ENCODE measurements around the gene CLEC18B.
"Not testable (repeated sequence)": the region's sequence is repeated elsewhere in the genome, so short reads cannot be mapped to it uniquely, and the experiment has no call there.

Gene CLEC18B

DNA sequence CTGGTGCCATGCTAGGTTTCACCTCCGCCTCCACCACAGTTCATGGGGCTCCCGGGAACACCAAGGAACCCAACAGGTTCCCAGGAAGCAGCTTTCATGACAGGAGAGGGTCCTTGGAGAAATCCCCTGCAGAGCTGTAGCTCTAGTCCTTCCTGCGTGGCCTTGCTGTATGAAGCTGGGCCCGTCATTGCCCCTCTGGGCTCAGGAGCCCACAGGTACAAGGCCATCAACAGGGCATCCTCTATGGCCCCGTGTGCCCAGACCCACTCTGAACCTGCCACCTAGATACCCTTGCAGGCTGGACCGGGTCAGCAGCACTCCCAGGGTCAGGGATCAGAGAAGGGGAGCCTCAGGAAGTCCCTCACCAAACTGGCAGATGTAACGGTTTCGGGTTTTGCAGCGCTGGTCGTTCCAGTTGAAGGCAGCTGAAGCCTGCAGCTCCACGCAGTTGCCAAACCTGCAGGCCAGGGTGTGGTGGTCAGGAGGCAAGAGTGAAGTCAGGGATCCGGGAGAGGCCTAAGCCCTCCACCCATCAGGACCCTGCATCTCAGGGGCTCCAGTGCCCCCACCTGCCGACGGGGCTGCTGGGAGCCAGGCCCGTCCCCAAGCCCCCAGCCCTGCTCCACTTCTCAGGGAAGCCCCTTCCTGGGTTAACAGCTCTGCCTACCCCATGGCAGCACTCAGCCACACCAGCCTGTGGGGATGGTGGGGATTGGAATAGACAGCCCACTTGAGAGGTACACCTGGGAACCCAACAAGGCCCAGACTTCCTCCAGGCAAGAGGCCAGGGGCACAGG lies 11.9 kb downstream of the CLEC18B start:
- not testable (repeated sequence) for FAIRE-seq

DNA sequence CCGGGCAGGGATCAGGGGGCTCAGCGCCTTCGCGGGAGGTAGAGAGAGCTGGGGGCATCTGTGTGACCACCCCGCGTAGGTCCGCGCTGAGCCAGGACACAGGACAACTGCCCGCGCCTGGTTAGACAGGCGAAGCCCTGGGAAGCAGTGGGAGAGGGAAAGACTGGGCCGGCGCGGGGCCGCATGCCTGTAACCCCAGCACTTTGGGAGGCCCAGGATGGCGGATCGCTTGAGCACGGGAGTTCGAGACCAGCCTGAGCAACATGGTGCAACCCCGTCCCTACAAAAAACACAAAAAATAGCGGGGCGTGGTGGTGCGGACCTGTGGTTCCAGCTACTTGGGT lies 13.9 kb downstream of the CLEC18B start:
- FAIRE-seq, result not testable (repeated sequence)

More for the DNA sequence above, 11.9 kb downstream of the CLEC18B start:
- not testable (repeated sequence) for DNase-seq (ENCODE audit: insufficient read length, low spot score)

DNA sequence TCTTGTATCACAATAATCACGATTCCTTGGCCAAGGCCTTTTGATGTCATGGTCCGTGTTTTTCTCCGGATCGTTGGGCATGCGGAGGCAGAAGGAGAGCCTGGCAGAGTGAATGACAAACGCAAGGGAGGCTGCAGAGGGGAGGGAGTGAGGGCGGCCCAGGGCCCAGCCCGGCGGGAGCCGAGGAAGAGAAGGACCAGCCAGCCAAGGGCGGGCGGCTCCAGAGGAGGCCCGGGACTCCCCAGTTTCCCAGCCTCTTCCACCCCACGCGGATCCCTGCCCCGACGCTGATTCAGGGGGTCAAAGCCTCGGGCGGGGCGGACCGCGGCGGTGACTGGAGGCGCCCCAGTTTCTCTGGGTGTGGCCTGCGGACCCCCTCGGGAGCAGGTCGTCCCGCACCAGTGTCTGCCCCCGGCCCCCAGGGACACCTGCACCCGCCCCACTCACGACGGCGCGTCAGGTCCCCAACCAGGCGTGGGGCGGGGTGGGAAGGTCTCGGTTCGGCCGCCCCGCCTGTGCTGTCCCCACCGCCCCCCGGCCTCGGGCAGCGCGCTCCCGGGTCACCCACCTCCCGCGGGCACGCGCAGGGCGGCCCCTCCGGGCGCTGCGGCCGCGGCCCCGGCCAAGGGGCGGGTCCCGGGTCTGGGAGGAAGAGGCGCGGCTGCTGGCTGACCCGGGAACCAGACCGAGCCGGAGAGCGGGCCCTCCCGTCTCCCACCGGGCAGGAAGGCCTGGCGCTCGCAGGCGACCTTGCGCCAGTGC lies 14.5 kb downstream of the CLEC18B start:
- DNase-seq (ENCODE audit: insufficient read length, low spot score); FAIRE-seq: not testable (repeated sequence)

More for the DNA sequence above, 13.9 kb downstream of the CLEC18B start:
- not testable (repeated sequence) for DNase-seq (ENCODE audit: insufficient read length, low spot score)

DNA sequence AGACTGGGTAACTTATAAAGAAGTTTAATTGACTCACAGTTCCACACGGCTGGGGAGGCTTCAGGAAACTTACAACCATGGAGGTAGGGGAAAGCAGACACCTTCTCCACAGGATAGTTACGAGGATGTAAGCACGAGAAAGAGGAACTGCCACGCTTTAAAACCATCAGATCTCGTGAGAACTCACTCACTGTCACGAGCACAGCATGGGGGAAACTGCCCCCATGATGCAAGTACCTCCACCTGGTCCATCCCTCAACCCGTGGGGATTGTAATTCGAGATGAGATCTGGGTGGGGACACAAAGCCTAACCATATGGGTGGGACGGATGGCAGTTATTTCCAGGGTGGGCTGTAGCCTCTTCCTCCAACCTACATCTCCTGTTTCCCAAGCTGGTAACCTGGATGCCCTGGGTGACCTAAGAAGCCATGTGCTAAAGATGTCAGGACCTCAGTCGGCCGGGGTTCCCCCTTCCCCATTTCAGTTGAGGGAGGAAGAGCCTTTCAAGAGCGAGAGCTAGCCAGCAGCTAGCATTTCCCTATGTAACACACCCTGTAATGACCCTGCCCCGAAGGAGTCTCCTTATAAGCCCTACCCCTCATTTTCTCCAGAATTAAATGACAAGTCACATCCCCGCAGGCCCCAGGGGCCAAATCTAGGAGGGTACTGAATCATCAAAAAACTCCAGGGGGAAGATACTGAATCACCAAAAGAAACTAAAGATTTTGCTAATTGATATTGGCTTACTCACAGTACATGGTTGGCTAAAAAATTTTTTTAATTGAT lies 16.9 kb downstream of the CLEC18B start:
- not testable (repeated sequence) for FAIRE-seq; DNase-seq (ENCODE audit: insufficient read length, low spot score)

DNA sequence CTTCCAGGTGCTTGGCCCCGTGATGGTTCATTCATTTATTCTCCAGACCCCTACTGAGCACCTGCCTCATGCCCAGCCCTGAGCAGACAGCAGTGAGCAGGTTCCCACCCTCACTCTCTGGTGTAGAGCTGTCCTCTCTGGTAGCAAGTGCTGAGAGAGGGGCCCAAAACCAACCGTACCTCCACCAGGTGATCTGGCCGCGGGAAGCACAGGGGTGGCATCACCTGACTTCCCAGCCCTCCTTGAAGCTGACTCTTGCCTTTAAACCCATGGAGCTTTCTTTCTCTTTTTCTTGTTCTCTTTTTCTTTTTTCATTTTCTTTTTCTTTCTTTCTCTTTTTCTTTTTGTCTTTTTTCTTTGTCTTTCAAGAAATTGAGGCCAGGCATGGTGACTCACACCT lies 21.0 kb downstream of the CLEC18B start:
- FAIRE-seq; DNase-seq (ENCODE audit: insufficient read length, low spot score): not testable (repeated sequence)

DNA sequence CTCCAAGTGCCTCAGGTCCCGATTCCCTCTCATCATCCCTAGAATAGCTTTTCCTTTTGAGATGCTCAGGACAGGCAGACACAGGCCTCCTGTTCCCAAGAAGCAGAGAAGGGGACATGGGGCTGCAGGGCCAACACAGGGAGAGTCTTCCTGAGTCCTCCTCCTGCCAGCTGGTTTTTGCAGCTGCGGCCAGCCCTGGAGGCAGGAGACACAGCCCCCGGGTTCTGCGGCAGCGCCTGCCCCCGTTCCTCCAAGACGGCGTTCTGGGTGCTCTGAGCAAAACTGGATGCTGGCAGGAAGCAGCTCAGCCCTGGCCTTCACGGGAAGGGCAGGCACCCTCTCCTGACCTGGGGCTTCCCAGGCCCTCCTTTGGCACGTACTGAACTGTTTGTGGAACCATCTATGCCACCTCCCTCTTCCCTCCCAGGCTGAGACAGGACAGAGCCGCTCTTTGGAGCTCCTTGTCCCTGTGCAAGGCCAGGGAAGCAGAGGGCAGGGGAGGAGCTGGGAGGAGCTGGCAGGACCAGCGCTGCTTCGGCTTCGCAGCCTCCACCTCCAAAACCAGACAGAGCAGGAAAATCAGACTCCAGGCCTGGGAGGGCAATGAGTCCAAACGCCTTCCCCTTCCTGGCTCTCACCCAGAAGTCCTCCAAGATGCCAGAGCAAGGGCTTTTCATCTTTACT lies 22.9 kb downstream of the CLEC18B start:
- DNase-seq (ENCODE audit: insufficient read length, low spot score); FAIRE-seq: not testable (repeated sequence)

DNA sequence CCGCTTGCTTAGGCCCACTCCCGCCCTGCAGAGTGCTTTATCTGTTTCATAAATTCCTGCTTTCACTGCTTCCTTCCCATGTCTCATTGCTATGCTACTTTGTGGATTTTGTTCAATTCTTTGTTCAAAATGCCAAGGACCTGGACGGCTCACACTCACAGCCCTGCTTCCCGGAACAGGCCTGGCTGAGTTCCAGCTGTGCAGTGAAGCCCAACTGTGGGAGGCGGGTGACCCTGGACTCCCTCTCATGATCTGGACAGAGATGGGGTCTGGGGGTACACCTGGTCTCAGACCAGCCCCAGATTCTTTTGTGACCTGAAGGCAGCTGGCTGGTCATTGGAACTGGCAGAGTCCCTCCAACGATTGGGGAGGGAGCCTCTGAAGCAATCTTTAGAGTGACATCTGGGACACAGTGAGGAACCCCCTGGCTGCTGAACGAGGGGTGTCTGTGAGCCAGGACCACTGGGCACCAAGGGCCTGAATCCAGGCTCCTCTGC lies 24.7 kb downstream of the CLEC18B start:
- DNase-seq (ENCODE audit: insufficient read length, low spot score); FAIRE-seq: not testable (repeated sequence)

DNA sequence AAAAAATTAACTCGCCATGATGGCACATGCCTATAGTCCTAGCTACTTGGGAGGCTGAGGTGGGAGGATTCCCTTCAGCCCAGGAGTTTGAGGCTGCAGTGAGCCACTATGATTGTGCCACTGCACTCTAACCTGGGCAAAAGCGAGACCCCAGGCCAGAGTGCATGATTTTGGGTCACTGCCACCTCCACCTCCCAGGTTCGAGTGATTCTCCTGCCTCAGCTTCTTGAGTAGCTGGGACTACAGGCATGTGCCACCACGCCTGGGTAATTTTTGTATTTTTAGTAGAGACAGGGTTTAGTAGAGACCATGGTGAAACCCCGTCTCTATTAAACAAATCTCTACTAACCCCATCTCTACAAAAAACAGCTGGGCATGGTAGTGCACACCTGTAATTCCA lies 26.7 kb downstream of the CLEC18B start:
- FAIRE-seq; DNase-seq (ENCODE audit: insufficient read length, low spot score): not testable (repeated sequence)

DNA sequence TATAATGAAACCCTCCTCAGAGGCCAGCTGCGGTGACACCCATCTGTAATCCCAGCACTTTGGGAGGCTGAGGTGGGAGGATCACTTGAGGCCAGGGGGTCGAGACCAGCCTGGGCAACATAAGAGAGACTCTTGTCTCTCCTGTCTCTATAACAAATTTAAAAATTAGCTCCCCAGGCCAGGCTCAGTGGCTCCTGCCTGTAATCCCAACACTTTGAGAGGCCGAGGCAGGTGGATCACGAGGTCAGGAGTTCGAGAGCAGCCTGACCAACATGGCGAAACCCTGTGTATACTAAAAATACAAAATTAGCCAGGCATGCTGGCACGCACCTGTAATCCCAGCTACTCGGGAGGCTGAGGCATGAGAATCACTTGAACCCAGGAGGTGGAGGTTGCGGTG lies 27.1 kb downstream of the CLEC18B start:
- FAIRE-seq, result not testable (repeated sequence)

DNA sequence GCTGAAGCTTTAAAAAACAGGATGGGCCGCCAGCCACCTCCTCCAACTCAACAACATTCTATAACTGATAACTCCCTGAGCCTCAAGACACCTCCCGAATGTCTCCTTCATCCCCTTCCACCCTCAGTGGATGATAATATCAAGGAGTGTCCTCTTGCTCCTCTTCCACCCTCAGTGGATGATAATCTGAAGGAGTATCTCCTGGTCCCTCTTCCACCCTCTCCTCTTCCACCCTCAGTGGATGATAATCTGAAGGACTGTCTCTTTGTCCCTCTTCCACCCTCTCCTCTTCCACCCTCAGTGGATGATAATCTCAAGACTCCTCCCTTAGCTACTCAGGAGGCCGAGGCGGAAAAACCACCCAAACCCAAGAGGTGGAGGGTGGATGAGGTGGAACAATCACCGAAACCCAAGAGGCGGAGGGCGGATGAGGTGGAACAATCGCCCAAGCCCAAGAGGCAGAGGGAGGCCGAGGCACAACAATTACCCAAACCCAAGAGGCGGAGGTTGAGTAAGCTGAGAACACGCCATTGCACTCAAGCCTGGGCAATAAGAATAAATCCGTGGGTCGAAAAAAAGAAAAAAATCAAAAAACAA lies 29.7 kb downstream of the CLEC18B start:
- FAIRE-seq; DNase-seq (ENCODE audit: insufficient read length, low spot score): not testable (repeated sequence)

More for the DNA sequence above, 27.1 kb downstream of the CLEC18B start:
- DNase-seq (ENCODE audit: insufficient read length, low spot score), result not testable (repeated sequence)

DNA sequence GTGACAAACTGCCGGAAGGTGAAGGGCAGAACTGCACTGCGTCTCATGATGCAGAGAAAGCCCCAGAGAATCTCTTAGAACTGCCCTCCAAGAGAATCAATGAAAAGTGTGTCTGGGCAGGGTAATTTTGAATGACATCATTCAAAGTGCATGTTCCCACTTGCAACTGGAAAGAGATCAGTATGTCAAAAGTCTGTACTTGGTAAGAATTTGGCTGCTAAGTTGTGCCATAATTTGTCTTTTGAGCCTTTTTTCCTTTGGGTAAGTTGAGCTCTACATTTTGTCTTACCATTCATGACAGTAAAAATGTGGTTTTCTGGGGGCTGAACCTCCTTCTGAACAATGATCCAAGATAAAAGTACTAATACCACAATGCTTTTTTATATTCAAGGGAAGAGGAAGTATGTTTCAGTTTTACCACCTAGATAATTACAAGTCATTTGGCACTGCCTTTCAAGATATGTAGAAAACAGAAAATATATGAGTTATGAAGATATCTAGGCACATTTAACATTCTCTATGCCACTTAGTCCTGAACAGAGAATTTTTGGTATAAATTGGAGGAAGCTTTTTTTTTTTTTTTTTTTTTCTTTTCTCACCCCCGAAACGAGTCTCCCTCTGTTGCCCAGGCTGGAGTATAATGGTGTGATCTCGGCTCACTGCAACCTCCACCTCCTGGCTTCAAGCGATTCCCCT lies 38.8 kb downstream of the CLEC18B start:
- not testable (repeated sequence) for DNase-seq (ENCODE audit: insufficient read length, low spot score); FAIRE-seq

DNA sequence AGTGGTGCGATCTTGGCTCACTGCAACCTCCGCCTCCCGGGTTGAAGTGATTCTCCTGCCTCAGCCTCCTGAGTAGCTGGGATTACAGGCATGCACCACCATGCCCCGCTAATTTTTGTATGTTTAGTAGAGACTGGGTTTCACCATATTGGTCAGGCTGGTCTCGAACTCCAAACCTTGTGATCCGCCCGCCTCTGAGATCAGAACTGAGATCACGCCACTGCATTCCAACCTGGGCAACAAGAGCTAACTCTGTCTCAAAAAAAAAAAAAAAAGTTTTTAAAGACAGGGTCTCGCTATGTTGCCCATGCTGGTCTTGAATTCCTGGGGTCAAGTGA lies 47.5 kb downstream of the CLEC18B start:
- not testable (repeated sequence) for DNase-seq (ENCODE audit: insufficient read length, low spot score); FAIRE-seq

DNA sequence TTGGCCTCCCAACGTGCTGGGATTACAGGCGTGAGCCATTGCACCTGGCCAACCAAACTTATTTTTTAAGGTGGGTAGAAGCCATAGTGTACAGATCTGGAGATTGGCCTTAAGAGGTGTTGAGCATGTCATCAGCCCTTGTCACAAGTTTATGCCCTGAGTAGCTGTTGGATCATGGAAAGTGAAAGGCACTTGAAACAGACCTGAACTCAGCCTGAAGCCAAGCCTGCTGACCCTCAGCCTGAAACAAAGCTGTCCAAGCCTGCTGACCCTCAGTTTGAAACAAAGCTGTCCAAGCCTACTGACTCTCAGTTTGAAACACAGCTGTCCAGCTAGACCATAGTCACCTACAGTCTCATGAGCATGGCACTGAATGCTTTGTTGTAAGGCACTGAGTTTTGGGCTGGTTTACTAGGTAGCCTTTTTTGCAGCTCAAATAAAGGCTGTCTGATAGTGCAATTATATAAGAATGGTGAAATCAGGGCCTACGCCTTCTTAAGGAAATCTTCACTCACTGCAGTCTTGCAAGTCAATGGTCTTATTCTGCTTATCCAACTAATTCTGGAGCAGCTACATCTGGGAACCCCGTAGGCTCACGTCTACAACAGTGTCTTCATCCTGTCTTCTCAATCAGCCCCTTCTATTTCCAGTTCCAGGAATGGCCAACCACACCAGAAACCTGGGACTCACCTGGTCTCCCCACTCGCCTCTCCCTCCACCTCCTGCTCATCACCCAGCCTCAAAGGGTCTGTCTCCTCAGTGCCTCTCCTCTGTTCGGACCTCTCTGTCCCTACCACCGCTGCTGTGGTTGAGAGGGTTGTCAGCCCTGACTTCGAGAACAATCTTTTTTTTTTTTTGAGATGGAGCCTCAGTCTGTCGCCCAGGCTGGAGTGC lies 48.1 kb downstream of the CLEC18B start:
- FAIRE-seq (no peak), DNase-seq (ENCODE audit: insufficient read length, low spot score) (no peak)

DNA sequence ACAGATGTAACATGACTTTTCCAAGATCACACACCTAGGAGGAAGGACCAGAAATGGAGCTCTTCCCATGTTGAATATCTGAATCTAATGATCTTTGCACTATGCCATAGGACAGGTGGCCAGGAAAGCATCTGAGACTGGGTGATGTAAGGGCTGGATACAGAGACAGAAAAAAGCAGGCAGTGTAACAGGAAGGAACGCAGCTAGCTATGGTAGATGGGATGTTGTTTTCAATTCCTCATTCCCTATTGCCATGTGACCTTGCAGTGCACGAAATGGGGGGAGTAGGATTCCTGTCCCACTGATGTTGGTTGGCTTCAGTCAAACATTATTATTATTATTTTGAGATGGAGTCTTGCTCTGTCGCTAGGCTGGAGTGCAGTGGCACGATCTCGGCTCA lies 48.9 kb downstream of the CLEC18B start:
- no peak for FAIRE-seq
- no peak for DNase-seq (ENCODE audit: insufficient read length, low spot score)

DNA sequence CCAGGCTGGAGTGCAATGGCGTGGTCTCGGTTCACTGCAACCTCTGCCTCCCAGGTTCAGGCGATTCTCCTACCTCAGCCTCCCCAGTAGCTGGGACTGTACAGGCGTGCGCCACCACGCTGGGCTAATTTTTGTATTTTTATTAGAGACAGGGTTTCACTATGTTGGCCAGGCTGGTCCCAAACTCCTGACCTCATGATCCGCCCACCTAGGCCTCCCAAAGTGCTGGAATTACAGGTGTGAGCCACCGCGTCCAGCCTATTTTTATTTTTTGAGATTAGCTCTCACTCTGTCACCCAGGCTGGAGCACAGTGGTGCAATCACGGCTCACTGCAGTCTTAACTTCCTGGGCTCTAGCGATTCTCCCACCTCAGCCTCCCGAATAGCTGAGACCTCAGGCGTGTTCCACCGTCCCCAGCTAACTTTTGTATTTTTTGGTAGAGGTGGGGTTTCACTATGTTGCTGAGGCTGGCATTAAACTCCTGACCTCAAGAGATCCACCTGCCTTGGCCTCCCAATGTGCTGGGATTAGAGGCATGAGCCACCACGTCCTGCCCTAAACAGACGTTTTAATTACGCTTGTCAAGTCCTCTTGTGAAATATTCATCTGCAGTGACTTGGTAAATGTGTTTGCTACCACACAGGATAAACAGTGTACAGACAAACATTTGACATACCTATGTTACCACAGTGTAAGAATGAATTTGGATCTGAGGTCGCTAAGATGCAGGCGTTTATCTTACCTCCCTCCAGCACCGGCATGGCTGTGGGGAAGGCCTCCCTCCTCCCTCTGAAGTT lies 50.7 kb downstream of the CLEC18B start:
- not testable (repeated sequence) for DNase-seq (ENCODE audit: insufficient read length, low spot score); FAIRE-seq

DNA sequence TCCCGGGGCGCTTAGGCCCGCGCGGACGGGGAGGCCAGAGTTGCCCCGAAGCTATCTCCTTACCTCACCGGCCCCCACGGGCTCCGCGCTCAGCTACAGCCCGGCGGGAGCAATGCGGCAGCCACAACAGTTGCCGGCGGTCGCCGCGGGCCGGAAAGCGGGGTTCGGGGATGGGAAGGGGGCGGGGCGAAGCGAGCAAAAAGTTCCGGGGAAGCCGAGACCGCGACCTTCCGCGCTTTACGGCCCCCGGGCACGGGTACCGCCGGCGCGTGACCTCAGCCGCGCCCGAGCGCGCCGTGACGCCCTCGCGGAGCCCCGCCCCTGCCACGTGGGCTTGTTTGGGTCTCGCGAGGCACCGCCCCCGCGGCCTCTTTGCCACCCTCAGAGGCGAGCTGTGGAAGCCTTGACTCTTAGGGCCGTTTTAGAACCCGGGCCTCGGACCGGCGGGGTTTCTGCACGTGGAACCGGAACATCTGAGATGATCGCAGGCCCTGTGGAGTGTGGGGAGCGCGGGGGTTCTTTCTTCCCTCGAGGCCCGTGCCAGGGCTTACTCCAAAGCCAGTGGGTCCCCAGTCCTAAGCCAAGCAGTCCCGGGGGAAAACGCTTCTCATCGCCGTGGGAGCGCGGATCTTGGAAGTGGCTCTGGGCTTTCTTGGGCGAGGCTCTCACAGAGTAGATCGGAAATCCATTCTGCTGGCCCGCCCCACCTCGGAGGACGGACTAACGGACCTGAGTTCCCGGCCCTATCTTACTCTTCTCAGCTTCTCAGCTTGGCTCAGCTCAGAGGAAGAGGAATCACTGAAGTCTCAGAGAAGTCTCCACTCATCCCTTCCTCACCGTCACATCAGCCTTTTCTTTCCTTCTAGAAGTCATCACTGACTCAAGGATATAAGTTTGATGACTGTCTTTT lies 53.0 kb downstream of the CLEC18B start:
- DNase-seq (ENCODE audit: insufficient read length, low spot score), result peak; percentile 78
- FAIRE-seq, result peak; percentile 93
